ENCODE data around the gene ZSWIM8. TPM values are rescaled to one million over a fixed set of nuclear protein-coding genes. Genes with fewer than 3 reads are reported as not detected.

ZSWIM8 gene
- total RNA-seq, 2 donors from 2014 or later = 34.5 to 70.9 TPM

DNA sequence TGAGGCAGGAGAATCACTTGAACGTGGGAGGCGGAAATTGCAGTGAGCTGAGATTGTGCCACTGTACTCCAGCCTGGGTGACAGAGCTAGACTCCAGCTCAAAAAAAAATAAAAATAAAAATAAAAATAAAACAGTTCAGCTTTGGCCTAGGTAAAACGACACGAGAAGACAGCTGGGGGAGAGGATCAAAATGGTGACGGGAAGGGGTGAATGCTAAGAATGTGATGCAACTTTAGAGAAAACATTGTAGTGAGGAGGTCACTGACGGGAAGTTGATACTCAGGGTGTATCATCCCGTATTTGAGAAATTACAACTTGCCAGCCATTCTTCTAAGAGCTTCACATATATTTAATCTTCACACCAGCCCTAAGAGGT, 24.9 kb downstream of the ZSWIM8 start:
- intact Hi-C loops (cut with DNase I) = no loop called here
- peak overlapping the region in 1 of 4 donors; percentile 94 for H3K27ac ChIP-seq
- TF ChIP-seq, protein P1, sequence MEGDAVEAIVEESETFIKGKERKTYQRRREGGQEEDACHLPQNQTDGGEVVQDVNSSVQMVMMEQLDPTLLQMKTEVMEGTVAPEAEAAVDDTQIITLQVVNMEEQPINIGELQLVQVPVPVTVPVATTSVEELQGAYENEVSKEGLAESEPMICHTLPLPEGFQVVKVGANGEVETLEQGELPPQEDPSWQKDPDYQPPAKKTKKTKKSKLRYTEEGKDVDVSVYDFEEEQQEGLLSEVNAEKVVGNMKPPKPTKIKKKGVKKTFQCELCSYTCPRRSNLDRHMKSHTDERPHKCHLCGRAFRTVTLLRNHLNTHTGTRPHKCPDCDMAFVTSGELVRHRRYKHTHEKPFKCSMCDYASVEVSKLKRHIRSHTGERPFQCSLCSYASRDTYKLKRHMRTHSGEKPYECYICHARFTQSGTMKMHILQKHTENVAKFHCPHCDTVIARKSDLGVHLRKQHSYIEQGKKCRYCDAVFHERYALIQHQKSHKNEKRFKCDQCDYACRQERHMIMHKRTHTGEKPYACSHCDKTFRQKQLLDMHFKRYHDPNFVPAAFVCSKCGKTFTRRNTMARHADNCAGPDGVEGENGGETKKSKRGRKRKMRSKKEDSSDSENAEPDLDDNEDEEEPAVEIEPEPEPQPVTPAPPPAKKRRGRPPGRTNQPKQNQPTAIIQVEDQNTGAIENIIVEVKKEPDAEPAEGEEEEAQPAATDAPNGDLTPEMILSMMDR (IDR thresholded peaks at IDR 0.05) = no peak
- TF ChIP-seq POLR2A (IDR thresholded peaks at IDR 0.05) = no peak
- no peaks in the 10 kb centered on the region for H3K27me3 ChIP-seq
- DNase-seq (no peak), ATAC-seq (no peak)
- H3K36me3 ChIP-seq (replicated peaks in 1 of 2; ENCODE audit: insufficient read depth in 1 of 2, low read depth in 2 of 2) = peaks cover 0 to 15% of the 10 kb centered on the region in 2 donors
- peaks cover 31% of the 10 kb centered on the region for H3K4me1 ChIP-seq
- peak overlapping the region; percentile 83 to 96 for H3K4me3 ChIP-seq
- no peaks in the 10 kb centered on the region for H3K9me3 ChIP-seq
- 70 to 73% methylated on average over 7 of the region's 7 CpGs for whole genome bisulfite sequencing, 2 donors

DNA sequence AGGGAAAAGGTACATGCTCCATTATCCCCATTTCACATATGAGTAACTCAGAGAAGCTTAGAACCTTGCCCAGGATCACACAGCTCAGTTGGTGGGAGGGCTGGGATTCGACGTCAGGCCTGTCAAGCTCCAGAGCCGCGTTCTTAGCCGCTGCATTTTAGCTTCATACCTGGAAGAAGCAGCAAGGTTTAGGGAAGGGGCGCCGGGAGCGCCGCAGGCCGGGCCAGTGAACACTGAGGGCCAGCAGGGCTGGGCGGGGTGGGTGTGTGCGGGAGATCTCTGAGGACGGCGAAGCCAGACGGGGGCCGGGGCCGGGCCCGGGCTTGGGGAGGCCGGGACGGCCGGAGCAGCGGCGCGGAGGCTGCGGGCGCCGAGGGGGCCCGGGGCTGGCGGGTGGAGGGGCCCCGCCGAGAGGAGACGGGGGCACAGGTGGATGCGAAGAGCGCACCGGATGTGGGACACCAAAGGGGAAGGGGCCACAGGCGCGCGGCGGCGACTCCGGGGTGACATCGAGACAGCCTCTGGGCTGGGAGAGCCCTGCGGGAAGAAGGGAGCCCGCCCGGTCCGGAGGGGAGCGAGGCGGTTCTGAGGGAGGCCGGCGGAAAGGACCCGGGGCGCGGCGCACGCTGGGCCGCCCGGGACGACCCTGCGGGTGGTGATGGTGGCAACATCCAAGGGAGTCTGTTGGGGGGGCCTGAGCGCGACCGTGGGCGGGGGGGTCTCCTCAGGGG, 25.5 kb downstream of the ZSWIM8 start:
- Histone ChIP-seq H3K27me3 (no peaks in the 10 kb centered on the region), H3K27ac (peak overlapping the region; percentile 64 to 94 (median 86)), H3K4me1 (peaks cover 31% of the 10 kb centered on the region), H3K9me3 (no peaks in the 10 kb centered on the region), H3K4me3 (peak overlapping the region; percentile 83 to 96), H3K36me3 (replicated peaks in 1 of 2; ENCODE audit: insufficient read depth in 1 of 2, low read depth in 2 of 2) (peaks cover 0 to 11% of the 10 kb centered on the region in 2 donors)
- intact Hi-C loops (cut with DNase I) = no loop called here
- ATAC-seq = peak; percentile 17
- WGBS, 2 donors = 0 to 1% methylated on average over 15 to 63 of the region's 63 CpGs
- peak in 3 of 4 donors; percentile 29 to 33 (median 31) for DNase-seq
- no peak for TF ChIP-seq POLR2A (IDR thresholded peaks at IDR 0.05)
- TF ChIP-seq, protein P1 (IDR thresholded peaks at IDR 0.05) = no peak

DNA sequence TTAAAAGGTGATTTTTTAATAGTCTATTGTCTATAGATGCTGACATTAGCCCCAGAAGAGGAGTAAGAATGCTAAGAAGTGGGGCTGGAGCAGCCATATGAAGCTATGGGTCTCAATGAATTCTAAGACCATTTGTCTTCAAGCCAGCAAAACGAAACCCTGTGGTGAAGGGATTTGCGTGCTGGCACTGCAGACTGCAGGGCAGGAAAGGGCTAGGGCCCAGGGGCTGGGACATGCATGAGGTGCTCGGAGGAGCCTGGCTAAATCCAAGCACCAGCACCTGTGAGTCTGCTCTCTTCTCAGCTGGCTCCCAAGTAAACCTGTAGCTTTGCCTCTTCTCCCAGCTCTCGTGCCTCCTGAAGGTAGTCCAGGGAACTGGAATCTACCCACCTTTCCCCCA, 27.3 kb downstream of the ZSWIM8 start:
- intact Hi-C loops (cut with DNase I) = no loop called here
- no peak for TF ChIP-seq POLR2A (IDR thresholded peaks at IDR 0.05)
- TF ChIP-seq, protein P1 (IDR thresholded peaks at IDR 0.05) = no peak

DNA sequence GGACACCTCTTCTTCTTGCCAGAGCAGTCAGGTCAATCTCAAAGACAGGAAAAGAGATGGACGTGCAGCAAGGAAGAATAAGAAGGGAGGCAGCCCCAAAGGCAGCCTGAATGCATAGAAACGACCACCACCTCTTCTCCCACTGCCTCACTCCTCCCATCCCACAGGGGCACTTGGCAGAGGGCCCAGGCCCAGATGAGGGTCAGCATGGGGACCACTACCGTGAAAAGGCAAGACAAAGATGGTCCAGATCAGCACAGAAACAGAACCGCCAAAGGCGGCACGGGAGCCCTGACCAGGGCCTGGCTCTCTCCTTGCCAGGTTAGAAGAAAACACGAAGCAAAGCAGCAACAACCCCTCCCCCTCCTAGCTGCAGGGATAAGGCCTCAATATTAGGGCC, 27.9 kb downstream of the ZSWIM8 start:
- ATAC-seq (no peak), DNase-seq (no peak)
- 82 to 86% methylated on average over 7 of the region's 7 CpGs for WGBS, 2 donors
- no peak for TF ChIP-seq POLR2A (IDR thresholded peaks at IDR 0.05)
- TF ChIP-seq, protein P1 (IDR thresholded peaks at IDR 0.05) = no peak
- peaks cover 23% of the 10 kb centered on the region for H3K4me1 ChIP-seq
- H3K4me3 ChIP-seq = no peak overlapping the region
- no peaks in the 10 kb centered on the region for H3K27me3 ChIP-seq
- intact Hi-C loops (cut with DNase I) = no loop called here
- no peak overlapping the region for H3K27ac ChIP-seq
- no peaks in the 10 kb centered on the region for H3K36me3 ChIP-seq (replicated peaks in 1 of 2; ENCODE audit: insufficient read depth in 1 of 2, low read depth in 2 of 2)
- no peaks in the 10 kb centered on the region for H3K9me3 ChIP-seq

More for the DNA sequence above, 27.3 kb downstream of the ZSWIM8 start:
- Histone ChIP-seq H3K27me3 (no peaks in the 10 kb centered on the region), H3K4me3 (no peak overlapping the region), H3K27ac (no peak overlapping the region), H3K36me3 (replicated peaks in 1 of 2; ENCODE audit: insufficient read depth in 1 of 2, low read depth in 2 of 2) (no peaks in the 10 kb centered on the region), H3K9me3 (no peaks in the 10 kb centered on the region), H3K4me1 (peaks cover 25% of the 10 kb centered on the region)
- 87 to 90% methylated on average over 4 of the region's 4 CpGs for WGBS, 2 donors
- ATAC-seq = no peak
- no peak for DNase-seq
